B cell (primary cell): ENCODE data around the gene PJVK. TPM values are rescaled to one million over a fixed set of nuclear protein-coding genes. Genes with fewer than 3 reads are reported as not detected.

Experiments
- ATAC-seq: fragments of 200-7000 bp; cut with Tn5 transposase; one replicate; pipeline ENCODE4 v1.10.0; 2021; ENCODE audit warnings: low read depth, mild to moderate bottlenecking, moderate number of reproducible peaks, moderate library complexity
- CTCF ChIA-PET: fragments of 350-600 bp; sonication (Branson Sonifier 250); formaldehyde crosslinking; loops from one replicate; lab custom pipeline; 2021; ENCODE audit warnings: antibody characterized with exemption, inconsistent platforms; lab: Charles Lee
- POLR2A ChIA-PET: fragments of 350-600 bp; sonication (Branson Sonifier 250); formaldehyde crosslinking; loops from one replicate; lab custom pipeline; 2021; ENCODE audit warnings: antibody characterized with exemption; lab: Charles Lee
- DNase-seq: peaks from one replicate; pipeline ENCODE4 v3.0.0; 2013
- H2AFZ ChIP-seq: 2 replicates; pipeline ENCODE4 v1.6.1; 2012; ENCODE audit warnings: mild to moderate bottlenecking, low read depth, low read length; ENCODE audit not compliant: insufficient read depth, poor library complexity, severe bottlenecking
- H3K27ac ChIP-seq, 2 donors: 1 replicate in 1 of 2; 2 replicates in 1 of 2; pipeline ENCODE4 v1.5.1; 2012 to 2013; ENCODE audit warnings: low read length in 2 of 2, mild to moderate bottlenecking in 2 of 2, moderate library complexity in 1 of 2
- H3K27me3 ChIP-seq, 4 experiments: fragments of 200-600 bp in 1 of 4; sonication (generic) in 1 of 4; replicated peaks in 1 of 4; 1 replicate in 2 of 4; 2 replicates in 2 of 4; pipeline versions ENCODE4 v1.6.1 to v1.7.0; 2013 to 2016; ENCODE audit warnings: low read length in 3 of 4, mild to moderate bottlenecking in 2 of 4, mixed read lengths in 1 of 4, moderate library complexity in 1 of 4; ENCODE audit not compliant: insufficient read depth in 4 of 4, control insufficient read depth in 3 of 4; ENCODE audit errors: control extremely low read depth in 1 of 4
- H3K36me3 ChIP-seq, 2 experiments: replicated peaks in 1 of 2; 1 replicate in 1 of 2; 2 replicates in 1 of 2; pipeline versions ENCODE4 v1.6.1 to v1.7.1; 2013; ENCODE audit warnings: low read length in 1 of 2; ENCODE audit not compliant: insufficient read depth in 2 of 2, control insufficient read depth in 1 of 2; ENCODE audit errors: control extremely low read depth in 1 of 2, extremely low read depth in 1 of 2
- H3K4me1 ChIP-seq, 2 donors: fragments of 200-600 bp in 1 of 2; sonication (generic) in 1 of 2; 1 replicate in 1 of 2; 2 replicates in 1 of 2; pipeline versions ENCODE4 v1.5.1 to v1.6.1; 2013 to 2017; ENCODE audit warnings: low read length in 2 of 2; ENCODE audit not compliant: control insufficient read depth in 2 of 2, insufficient read depth in 2 of 2
- H3K4me2 ChIP-seq: replicated peaks from 2 replicates; pipeline ENCODE3; 2012; ENCODE audit warnings: mild to moderate bottlenecking, low read depth, low read length; ENCODE audit not compliant: poor library complexity, severe bottlenecking
- H3K4me3 ChIP-seq, 5 experiments: fragments of 200-600 bp in 1 of 5; sonication (generic) in 1 of 5; 1 replicate in 3 of 5; 2 replicates in 2 of 5; pipeline versions ENCODE4 v1.5.1 to v1.7.0; 2011 to 2016; ENCODE audit warnings: low read length in 4 of 5, mild to moderate bottlenecking in 4 of 5, low read depth in 2 of 5, control low read depth in 1 of 5, moderate library complexity in 1 of 5; ENCODE audit not compliant: insufficient read depth in 1 of 5; ENCODE audit errors: control extremely low read depth in 1 of 5, extremely low read depth in 1 of 5
- H3K79me2 ChIP-seq: fragments of 200-600 bp; sonication (generic); one replicate; pipeline ENCODE4 v1.6.0; 2016; ENCODE audit warnings: low read length; ENCODE audit not compliant: control insufficient read depth, insufficient read depth
- H3K9ac ChIP-seq: fragments of 200-600 bp; sonication (generic); 2 replicates; pipeline ENCODE4 v1.6.1; 2017; ENCODE audit warnings: mild to moderate bottlenecking, low read length, moderate library complexity
- H3K9me3 ChIP-seq, 3 donors: one replicate each; pipeline versions ENCODE4 v1.6.1 to v1.7.1; 2013; ENCODE audit warnings: low read length in 2 of 3; ENCODE audit not compliant: control insufficient read depth in 2 of 3, insufficient read depth in 1 of 3; ENCODE audit errors: control extremely low read depth in 1 of 3
- H4K20me1 ChIP-seq: 2 replicates; pipeline ENCODE4 v1.6.0; 2012; ENCODE audit warnings: mild to moderate bottlenecking, low read length; ENCODE audit not compliant: insufficient read depth, control insufficient read depth, poor library complexity, severe bottlenecking
- H3K27ac Mint-ChIP-seq: one replicate; pipeline ENCODE4 v1.8.0; 2021; ENCODE audit warnings: mixed read lengths
- H3K27me3 Mint-ChIP-seq: one replicate; pipeline ENCODE4 v1.8.0; 2021; ENCODE audit warnings: mixed read lengths
- H3K4me1 Mint-ChIP-seq: one replicate; pipeline ENCODE4 v1.8.0; 2021; ENCODE audit warnings: mixed read lengths
- H3K4me3 Mint-ChIP-seq: one replicate; pipeline ENCODE4 v1.8.0; 2021; ENCODE audit warnings: mixed read lengths
- H3K9me3 Mint-ChIP-seq: one replicate; pipeline ENCODE4 v1.8.0; 2022; ENCODE audit warnings: mixed read lengths; ENCODE audit not compliant: insufficient read depth
- EZH2 ChIP-seq: IDR thresholded peaks from 2 replicates; pipeline ENCODE4 v1.6.1; 2012; ENCODE audit warnings: borderline replicate concordance, low read depth, mild to moderate bottlenecking, moderate library complexity, low read length; ENCODE audit not compliant: insufficient read depth, poor library complexity, severe bottlenecking
- WGBS: methylation state at CpG from one replicate; pipeline ENCODE4 v1.1.5; 2013; ENCODE audit warnings: missing lambda C conversion rate; ENCODE audit not compliant: insufficient coverage; 5-methylcytosine and 5-hydroxymethylcytosine counted together
- intact Hi-C: fragments of 100-400 bp; cut with micrococcal nuclease; formaldehyde crosslinking; loops from one replicate; pipeline ENCODE4 v1.10.0; 2022
- polyA plus RNA-seq: library from polyadenylated mRNA; depleted of rRNA; stranded (reverse); fragments of >200 nt; gene quantifications from 2 replicates; pipeline ENCODE4 v1.2.3, GENCODE V29; 2012
- total RNA-seq, 2 donors: library from RNA; stranded (reverse); fragments of 120-200 nt in 1 of 2; gene quantifications; 1 replicate in 1 of 2; 2 replicates in 1 of 2; pipeline versions ENCODE4 v1.2.3 to v1.2.4, GENCODE V29; 2013 to 2022
- TF ChIP-seq, protein P1 (sequence below): fragments of 200-600 bp; IDR thresholded peaks from one replicate; pipeline ENCODE4 v1.8.0; 2022; ENCODE audit warnings: antibody characterized with exemption, mild to moderate bottlenecking

Gene PJVK
- total and polyA plus RNA-seq, 2 donors (not counting 1 experiment from before 2014, with no cell fraction given), result 2.3 to 7.9 TPM

GRCh38 chr2:178413472-178414265 lies 37.5 kb upstream of the PJVK start:
- CTCF ChIA-PET, result interaction anchor here (0.7 to 9.6 kb wide), 21 partner anchors 9 to 303 kb away, joined by 3 to 126 read pairs (median 5); partner anchors contain the start of genes PJVK, PRKRA and RBM45
- intact Hi-C loops, result loop anchor here (1.0 kb wide), 4 partner anchors 16 to 301 kb away; partner anchors contain the start of genes FKBP7 and RBM45

More at GRCh38 chr2:178413472-178414265, 37.5 kb upstream of the PJVK start:
- Histone ChIP-seq H3K27me3 (no peaks in the 10 kb centered on the region), H3K9ac (peak overlapping the region; percentile 78), H3K36me3 (no peaks in the 10 kb centered on the region), H3K79me2 (no peaks in the 10 kb centered on the region), H3K4me2 (peak overlapping the region; percentile 93), H3K27ac (peak overlapping the region; percentile 57 to 78), H2AFZ (peak overlapping the region; percentile 97), H4K20me1 (no peaks in the 10 kb centered on the region), H3K9me3 (no peaks in the 10 kb centered on the region), H3K4me3 (peak overlapping the region; percentile 52 to 96 (median 71)), H3K4me1 (peaks cover 10 to 15% of the 10 kb centered on the region in 2 donors)
- peak overlapping the region; percentile 88 for H3K4me3 Mint-ChIP-seq
- no peaks in the 10 kb centered on the region for H3K27me3 Mint-ChIP-seq
- H3K9me3 Mint-ChIP-seq, result no peaks in the 10 kb centered on the region
- no peak for TF ChIP-seq EZH2
- TF ChIP-seq, protein P1, sequence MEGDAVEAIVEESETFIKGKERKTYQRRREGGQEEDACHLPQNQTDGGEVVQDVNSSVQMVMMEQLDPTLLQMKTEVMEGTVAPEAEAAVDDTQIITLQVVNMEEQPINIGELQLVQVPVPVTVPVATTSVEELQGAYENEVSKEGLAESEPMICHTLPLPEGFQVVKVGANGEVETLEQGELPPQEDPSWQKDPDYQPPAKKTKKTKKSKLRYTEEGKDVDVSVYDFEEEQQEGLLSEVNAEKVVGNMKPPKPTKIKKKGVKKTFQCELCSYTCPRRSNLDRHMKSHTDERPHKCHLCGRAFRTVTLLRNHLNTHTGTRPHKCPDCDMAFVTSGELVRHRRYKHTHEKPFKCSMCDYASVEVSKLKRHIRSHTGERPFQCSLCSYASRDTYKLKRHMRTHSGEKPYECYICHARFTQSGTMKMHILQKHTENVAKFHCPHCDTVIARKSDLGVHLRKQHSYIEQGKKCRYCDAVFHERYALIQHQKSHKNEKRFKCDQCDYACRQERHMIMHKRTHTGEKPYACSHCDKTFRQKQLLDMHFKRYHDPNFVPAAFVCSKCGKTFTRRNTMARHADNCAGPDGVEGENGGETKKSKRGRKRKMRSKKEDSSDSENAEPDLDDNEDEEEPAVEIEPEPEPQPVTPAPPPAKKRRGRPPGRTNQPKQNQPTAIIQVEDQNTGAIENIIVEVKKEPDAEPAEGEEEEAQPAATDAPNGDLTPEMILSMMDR, result no peak
- peak overlapping the region; percentile 93 for H3K27ac Mint-ChIP-seq
- POLR2A ChIA-PET, result interaction anchor here (1.7 kb wide), 1 partner anchor 37 kb away, joined by 9 read pairs; the partner anchor contains the start of genes PJVK and PRKRA
- H3K4me1 Mint-ChIP-seq, result peaks cover 19% of the 10 kb centered on the region
- ATAC-seq (peak; percentile 79), DNase-seq (peak; percentile 86)
- under 1% methylated on average over 41 of the region's 45 CpGs for WGBS
